Uterus (tissue), 2 donors: ENCODE measurements around the gene MAGI2.

Experiments
- CTCF ChIP-seq, 4 experiments: fragments of 200-600 bp in 2 of 4; fragments of 450-650 bp in 2 of 4; sonication (generic) in 2 of 4; IDR thresholded peaks; one replicate each; pipeline ENCODE4 v1.5.1; 2016 to 2019; ENCODE audit warnings: antibody characterized with exemption in 4 of 4, mild to moderate bottlenecking in 2 of 4, moderate library complexity in 1 of 4
- POLR2A ChIP-seq, 2 donors: fragments of 450-650 bp; IDR thresholded peaks; one replicate each; pipeline ENCODE4 v1.6.1; 2016; ENCODE audit warnings: antibody characterized with exemption in 2 of 2, mild to moderate bottlenecking in 1 of 2, moderate library complexity in 1 of 2

DNA sequence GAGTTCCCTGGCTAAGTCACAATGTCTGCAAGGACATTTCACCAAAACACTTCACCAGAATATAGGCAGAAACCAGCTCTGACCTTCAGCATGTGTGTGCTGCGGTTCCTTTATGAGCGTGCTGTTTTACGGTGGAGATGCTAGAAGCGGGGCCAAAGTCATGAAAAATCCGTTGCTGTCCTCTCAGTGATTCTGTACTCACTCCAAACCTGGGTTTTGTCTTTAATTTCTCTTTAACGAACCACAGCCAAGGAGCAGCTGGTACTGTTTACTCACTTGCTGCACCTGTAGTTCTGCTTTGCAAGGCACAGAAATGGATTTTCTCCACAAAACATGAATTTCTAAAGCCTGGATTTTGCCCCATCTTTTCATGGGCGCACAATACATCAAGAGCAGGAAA is 1015.0 kb downstream of the MAGI2 start:
- TF ChIP-seq CTCF (IDR thresholded peaks at IDR 0.05) (no peak), POLR2A (IDR thresholded peaks at IDR 0.05) (no peak)
